BJ (cell line): ENCODE results near the gene ASS1. TPM values are rescaled to one million over a fixed set of nuclear protein-coding genes. Genes with fewer than 3 reads are reported as not detected.

Source experiments
- CTCF ChIA-PET: fragments of 350-600 bp; formaldehyde crosslinking; extraction: SDS; loops from one replicate; lab custom pipeline; 2021; ENCODE audit warnings: antibody characterized with exemption, inconsistent platforms; lab: Yijun Ruan, JAX
- POLR2A ChIA-PET: fragments of 300-600 bp; sonication (Branson Sonifier 250); formaldehyde crosslinking; extraction: SDS; loops from one replicate; lab custom pipeline; 2021; ENCODE audit warnings: antibody characterized with exemption; lab: Charles Lee
- DNase-seq: peaks from one replicate; pipeline ENCODE4 v3.0.0-alpha.2; 2011; ENCODE audit warnings: low read depth
- H3K27me3 ChIP-seq: 2 replicates; pipeline ENCODE4 v1.6.0; 2011; ENCODE audit warnings: low read length; ENCODE audit not compliant: control insufficient read depth, insufficient read depth
- H3K36me3 ChIP-seq: 2 replicates; pipeline ENCODE4 v1.5.1; 2011; ENCODE audit warnings: low read length; ENCODE audit not compliant: control insufficient read depth, insufficient read depth
- H3K4me3 ChIP-seq: 2 replicates; pipeline ENCODE4 v1.5.1; 2011; ENCODE audit warnings: low read depth, mild to moderate bottlenecking, control low read depth, low read length
- CTCF ChIP-seq: IDR thresholded peaks from 2 replicates; pipeline ENCODE4 v1.5.1; 2011; ENCODE audit warnings: low read depth, mild to moderate bottlenecking, control low read depth, inconsistent platforms, low read length, moderate library complexity; ENCODE audit not compliant: insufficient read depth
- polyA plus RNA-seq: library from polyadenylated mRNA; depleted of rRNA; stranded (reverse); fragments of >200 nt; gene quantifications from 2 replicates; pipeline ENCODE4 v1.2.3, GENCODE V29; 2011

ASS1 gene
- polyA plus RNA-seq, 1 experiment: 1,223 TPM

GRCh38 chr9:130488621-130489330 lies 44.0 kb downstream of the ASS1 start:
- TF ChIP-seq CTCF: no peak
- ChIA-PET POLR2A (no interaction called here), CTCF (interaction anchor here (1.2 kb wide), 1 partner anchor 194 kb away, joined by 6 read pairs; no protein-coding TSS in a partner anchor)
- DNase-seq: no peak
- Histone ChIP-seq H3K36me3 (peaks cover 57% of the 10 kb centered on the region), H3K27me3 (no peaks in the 10 kb centered on the region), H3K4me3 (no peak overlapping the region)

GRCh38 chr9:130490981-130491380 lies 46.2 kb downstream of the ASS1 start:
- no peak for DNase-seq
- POLR2A ChIA-PET: interaction anchor here (0.6 kb wide), 1 partner anchor 14 kb away, joined by 3 read pairs; no protein-coding TSS in a partner anchor
- Histone ChIP-seq H3K4me3 (no peak overlapping the region), H3K36me3 (peaks cover 57% of the 10 kb centered on the region), H3K27me3 (no peaks in the 10 kb centered on the region)
- CTCF ChIA-PET: no interaction called here
- no peak for TF ChIP-seq CTCF

GRCh38 chr9:130491830-130492482 lies 47.2 kb downstream of the ASS1 start:
- H3K4me3 ChIP-seq: no peak overlapping the region
- DNase-seq: no peak
- TF ChIP-seq CTCF: no peak
- H3K27me3 ChIP-seq: no peaks in the 10 kb centered on the region
- H3K36me3 ChIP-seq: peaks cover 58% of the 10 kb centered on the region
- POLR2A ChIA-PET: no interaction called here
- CTCF ChIA-PET: no interaction called here

GRCh38 chr9:130493021-130493420 lies 48.3 kb downstream of the ASS1 start:
- Histone ChIP-seq H3K36me3 (peaks cover 64% of the 10 kb centered on the region), H3K27me3 (no peaks in the 10 kb centered on the region), H3K4me3 (no peak overlapping the region)
- DNase-seq: no peak
- TF ChIP-seq CTCF: no peak
- POLR2A ChIA-PET: no interaction called here
- CTCF ChIA-PET: no interaction called here

GRCh38 chr9:130493476-130493875 lies 48.7 kb downstream of the ASS1 start:
- no peak for TF ChIP-seq CTCF
- H3K4me3 ChIP-seq: no peak overlapping the region
- peaks cover 65% of the 10 kb centered on the region for H3K36me3 ChIP-seq
- ChIA-PET POLR2A (no interaction called here), CTCF (no interaction called here)
- no peaks in the 10 kb centered on the region for H3K27me3 ChIP-seq
- no peak for DNase-seq
